Mucosa of rectum (tissue), 2 donors: ENCODE data around the gene NME7.
"Not testable (repeated sequence)": the region's sequence is repeated elsewhere in the genome, so short reads cannot be mapped to it uniquely, and the experiment has no call there.

Experiments
- H3K27ac ChIP-seq, 2 donors: one replicate each; pipeline ENCODE4 v1.7.0; 2013; ENCODE audit warnings: inconsistent platforms in 2 of 2, low read depth in 2 of 2, low read length in 2 of 2
- H3K27me3 ChIP-seq, 2 donors: one replicate each; pipeline ENCODE4 v1.7.0; 2013; ENCODE audit warnings: low read length in 2 of 2; ENCODE audit not compliant: control insufficient read depth in 2 of 2, insufficient read depth in 2 of 2
- H3K36me3 ChIP-seq, 2 donors: one replicate each; pipeline ENCODE4 v1.7.0; 2013; ENCODE audit warnings: low read length in 2 of 2; ENCODE audit not compliant: control insufficient read depth in 2 of 2, insufficient read depth in 2 of 2
- H3K4me1 ChIP-seq, 2 donors: one replicate each; pipeline ENCODE4 v1.7.0; 2013; ENCODE audit warnings: low read length in 2 of 2, mild to moderate bottlenecking in 1 of 2; ENCODE audit not compliant: control insufficient read depth in 2 of 2, insufficient read depth in 2 of 2
- H3K4me3 ChIP-seq, 2 donors: one replicate each; pipeline ENCODE4 v1.7.0; 2013; ENCODE audit warnings: low read length in 2 of 2
- H3K9ac ChIP-seq, 2 donors: one replicate each; pipeline ENCODE4 v1.7.0; 2013; ENCODE audit warnings: low read length in 2 of 2, low read depth in 1 of 2, mild to moderate bottlenecking in 1 of 2
- H3K9me3 ChIP-seq, 2 donors: one replicate each; pipeline ENCODE4 v1.7.0; 2013; ENCODE audit warnings: low read length in 2 of 2; ENCODE audit not compliant: control insufficient read depth in 2 of 2
- donor health status: healthy.
- donor health status: Normal muscosa, but diverticular disease.

Gene NME7

GRCh38 chr1:169137357-169137756 lies 230.2 kb downstream of the NME7 start:
- H3K9me3 ChIP-seq = no peaks in the 10 kb centered on the region
- H3K9ac ChIP-seq = no peak overlapping the region
- H3K27me3 ChIP-seq = no peaks in the 10 kb centered on the region
- H3K27ac ChIP-seq = no peak overlapping the region
- H3K4me3 ChIP-seq = no peak overlapping the region
- peaks cover 14 to 16% of the 10 kb centered on the region in 2 donors for H3K36me3 ChIP-seq
- no peaks in the 10 kb centered on the region for H3K4me1 ChIP-seq

- H3K4me3 ChIP-seq = no peak overlapping the region
- no peak overlapping the region for H3K27ac ChIP-seq
- peaks cover 35 to 40% of the 10 kb centered on the region in 2 donors for H3K36me3 ChIP-seq
- no peaks in the 10 kb centered on the region for H3K27me3 ChIP-seq
- H3K4me1 ChIP-seq = no peaks in the 10 kb centered on the region
- H3K9ac ChIP-seq = no peak overlapping the region
- H3K9me3 ChIP-seq = no peaks in the 10 kb centered on the region
Measured at GRCh38 chr1:169133801-169134502, 233.6 kb downstream of the NME7 start.

- H3K4me1 ChIP-seq = no peaks in the 10 kb centered on the region
- peaks cover 42 to 47% of the 10 kb centered on the region in 2 donors for H3K36me3 ChIP-seq
- H3K9ac ChIP-seq = no peak overlapping the region
- no peak overlapping the region for H3K27ac ChIP-seq
- no peaks in the 10 kb centered on the region for H3K27me3 ChIP-seq
- no peak overlapping the region for H3K4me3 ChIP-seq
- H3K9me3 ChIP-seq = no peaks in the 10 kb centered on the region
Measured at GRCh38 chr1:169133228-169133576, 234.4 kb downstream of the NME7 start.

- no peaks in the 10 kb centered on the region for H3K9me3 ChIP-seq
- no peak overlapping the region for H3K4me3 ChIP-seq
- no peak overlapping the region for H3K9ac ChIP-seq
- H3K4me1 ChIP-seq = no peaks in the 10 kb centered on the region
- H3K27ac ChIP-seq = no peak overlapping the region
- peaks cover 48 to 52% of the 10 kb centered on the region in 2 donors for H3K36me3 ChIP-seq
- H3K27me3 ChIP-seq = no peaks in the 10 kb centered on the region
Measured at GRCh38 chr1:169132512-169133227, 234.9 kb downstream of the NME7 start.

GRCh38 chr1:169130683-169131082 lies 236.9 kb downstream of the NME7 start:
- no peaks in the 10 kb centered on the region for H3K27me3 ChIP-seq
- no peaks in the 10 kb centered on the region for H3K4me1 ChIP-seq
- no peak overlapping the region for H3K4me3 ChIP-seq
- no peaks in the 10 kb centered on the region for H3K9me3 ChIP-seq
- H3K27ac ChIP-seq = no peak overlapping the region
- H3K9ac ChIP-seq = no peak overlapping the region
- H3K36me3 ChIP-seq = peaks cover 64 to 67% of the 10 kb centered on the region in 2 donors

- no peaks in the 10 kb centered on the region for H3K4me1 ChIP-seq
- H3K27me3 ChIP-seq = no peaks in the 10 kb centered on the region
- H3K9ac ChIP-seq = no peak overlapping the region
- peaks cover 76 to 78% of the 10 kb centered on the region in 2 donors for H3K36me3 ChIP-seq
- H3K4me3 ChIP-seq = no peak overlapping the region
- no peak overlapping the region for H3K27ac ChIP-seq
- H3K9me3 ChIP-seq = no peaks in the 10 kb centered on the region
Measured at GRCh38 chr1:169129109-169129784, 238.3 kb downstream of the NME7 start.

GRCh38 chr1:169128562-169128961 lies 239.0 kb downstream of the NME7 start:
- Histone ChIP-seq H3K4me1 (no peaks in the 10 kb centered on the region), H3K36me3 (peaks cover 75 to 81% of the 10 kb centered on the region in 2 donors), H3K27ac (no peak overlapping the region), H3K4me3 (no peak overlapping the region), H3K27me3 (no peaks in the 10 kb centered on the region), H3K9ac (no peak overlapping the region), H3K9me3 (no peaks in the 10 kb centered on the region)

- H3K27me3 ChIP-seq = no peaks in the 10 kb centered on the region
- H3K27ac ChIP-seq = no peak overlapping the region
- no peak overlapping the region for H3K9ac ChIP-seq
- H3K4me3 ChIP-seq = no peak overlapping the region
- H3K9me3 ChIP-seq = no peaks in the 10 kb centered on the region
- H3K4me1 ChIP-seq = no peaks in the 10 kb centered on the region
- H3K36me3 ChIP-seq = peaks cover 64 to 73% of the 10 kb centered on the region in 2 donors
Measured at GRCh38 chr1:169127305-169127704, 240.3 kb downstream of the NME7 start.

GRCh38 chr1:169126335-169126734 lies 241.3 kb downstream of the NME7 start:
- Histone ChIP-seq H3K9ac (no peak overlapping the region), H3K27ac (no peak overlapping the region), H3K4me1 (peaks cover 0 to 6% of the 10 kb centered on the region in 2 donors), H3K9me3 (no peaks in the 10 kb centered on the region), H3K27me3 (no peaks in the 10 kb centered on the region), H3K4me3 (no peak overlapping the region), H3K36me3 (peaks cover 65 to 78% of the 10 kb centered on the region in 2 donors)

GRCh38 chr1:169125597-169125996 lies 242.0 kb downstream of the NME7 start:
- H3K9ac ChIP-seq, H3K27ac ChIP-seq, H3K4me3 ChIP-seq, H3K4me1 ChIP-seq, H3K9me3 ChIP-seq, H3K27me3 ChIP-seq: not testable (repeated sequence)
- peaks cover 59 to 71% of the 10 kb centered on the region in 2 donors for H3K36me3 ChIP-seq
